ENCODE results near the gene OXT.
"Not testable (repeated sequence)": the region's sequence is repeated elsewhere in the genome, so short reads cannot be mapped to it uniquely, and the experiment has no call there.

OXT gene

DNA sequence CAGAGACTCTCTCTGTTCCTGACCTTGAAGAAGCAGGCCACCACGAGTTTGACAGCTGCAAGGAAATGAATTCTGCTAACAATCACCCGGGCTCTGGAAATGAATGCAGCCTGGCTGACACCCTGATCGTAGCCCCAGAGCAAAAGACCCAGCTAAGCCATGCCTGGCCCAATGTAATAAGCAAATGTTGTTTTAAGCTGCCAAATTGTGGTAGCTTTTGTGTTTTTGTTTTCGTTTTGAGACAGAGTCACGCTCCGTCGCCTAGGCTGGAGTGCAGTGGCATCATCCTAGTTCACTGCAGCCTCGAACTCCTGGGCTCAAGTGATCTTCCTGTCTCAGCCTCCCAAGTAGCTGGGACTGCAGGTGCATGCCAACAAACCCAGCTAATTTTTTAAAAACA, 3.3 kb upstream of the OXT start:
- Histone ChIP-seq H3K36me3 (ENCODE audit: control insufficient read depth, insufficient read depth, low read length) (no peaks in the 10 kb centered on the region), H3K27ac (ENCODE audit: low read depth, low read length) (no peak overlapping the region), H3K9ac (ENCODE audit: low read length) (no peak overlapping the region), H3K4me1 (ENCODE audit: control insufficient read depth, insufficient read depth, low read length) (no peaks in the 10 kb centered on the region), H3K4me3 (ENCODE audit: low read length) (no peak overlapping the region), H3K27me3 (ENCODE audit: control insufficient read depth, insufficient read depth, low read length) (peaks cover 10% of the 10 kb centered on the region)

DNA sequence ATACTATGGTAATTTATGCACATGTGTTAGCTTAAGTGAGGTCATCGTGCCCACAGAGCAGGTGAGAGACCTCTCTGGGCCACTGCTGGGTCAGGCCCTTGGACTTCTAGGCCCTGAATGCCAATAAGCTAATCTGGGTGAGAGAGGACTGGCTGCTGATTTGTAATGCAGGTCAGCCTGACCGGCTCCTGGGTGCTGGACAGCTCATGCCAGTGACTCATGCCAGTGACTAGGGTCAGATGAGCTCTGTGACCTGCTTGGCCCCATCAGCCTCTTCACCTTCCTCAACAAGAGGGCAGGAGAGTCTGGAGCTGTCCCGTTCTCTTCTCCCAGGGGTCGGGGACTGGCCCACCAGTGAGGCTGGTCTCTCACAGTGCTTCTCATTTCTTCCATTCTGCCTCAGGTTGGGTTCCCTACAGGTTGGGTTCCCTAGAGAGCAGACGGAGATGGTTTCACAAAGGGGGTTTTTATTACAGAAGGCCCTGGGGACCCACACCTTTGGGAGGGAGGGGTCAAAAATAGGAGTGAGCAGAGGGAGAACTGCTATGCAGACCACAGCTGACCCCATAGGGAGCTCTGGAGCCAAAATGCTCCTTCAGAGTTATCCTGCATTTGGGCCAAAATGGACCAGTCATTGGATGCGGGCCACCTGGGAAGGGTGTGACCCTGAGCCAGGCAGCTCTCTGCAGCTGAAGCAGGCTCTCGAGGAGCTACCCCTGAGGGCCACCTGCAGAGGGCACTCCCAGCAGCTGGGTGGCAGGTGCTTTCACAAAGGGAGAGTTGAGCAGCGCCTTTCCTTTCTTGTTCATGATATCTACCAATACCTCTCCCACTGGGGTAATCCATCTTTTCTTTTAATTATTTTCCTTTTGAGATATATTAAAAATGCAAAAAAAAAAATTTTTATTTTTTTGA, 2.2 kb upstream of the OXT start:
- peaks cover 14% of the 10 kb centered on the region for H3K27me3 ChIP-seq (ENCODE audit: control insufficient read depth, insufficient read depth, low read length)
- no peak overlapping the region for H3K27ac ChIP-seq (ENCODE audit: low read depth, low read length)
- no peak overlapping the region for H3K9ac ChIP-seq (ENCODE audit: low read length)
- no peaks in the 10 kb centered on the region for H3K36me3 ChIP-seq (ENCODE audit: control insufficient read depth, insufficient read depth, low read length)
- H3K4me3 ChIP-seq (ENCODE audit: low read length): no peak overlapping the region
- H3K4me1 ChIP-seq (ENCODE audit: control insufficient read depth, insufficient read depth, low read length): no peaks in the 10 kb centered on the region

DNA sequence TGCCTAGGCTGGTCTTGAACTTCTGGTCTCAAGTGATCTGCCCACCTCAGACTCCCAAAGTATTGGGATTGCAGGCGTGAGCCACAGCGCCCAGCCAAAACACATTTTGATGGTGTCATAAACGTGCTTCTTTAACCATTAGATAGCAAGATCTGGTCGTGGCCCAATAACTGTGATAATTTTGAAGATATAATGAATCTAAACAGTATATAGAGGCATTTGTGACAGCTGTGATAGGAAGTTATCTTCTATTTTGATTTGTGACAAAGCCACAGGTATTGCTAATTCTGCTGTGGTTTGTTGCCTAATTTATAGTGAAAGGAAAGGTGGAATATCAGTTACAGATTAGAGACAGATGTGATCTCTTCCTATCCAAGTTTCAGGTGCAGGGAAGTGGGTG, 695 bp upstream of the OXT start:
- Histone ChIP-seq H3K4me1 (ENCODE audit: control insufficient read depth, insufficient read depth, low read length) (no peaks in the 10 kb centered on the region), H3K27ac (ENCODE audit: low read depth, low read length) (no peak overlapping the region), H3K27me3 (ENCODE audit: control insufficient read depth, insufficient read depth, low read length) (peaks cover 14% of the 10 kb centered on the region), H3K4me3 (ENCODE audit: low read length) (no peak overlapping the region), H3K36me3 (ENCODE audit: control insufficient read depth, insufficient read depth, low read length) (no peaks in the 10 kb centered on the region), H3K9ac (ENCODE audit: low read length) (no peak overlapping the region)

DNA sequence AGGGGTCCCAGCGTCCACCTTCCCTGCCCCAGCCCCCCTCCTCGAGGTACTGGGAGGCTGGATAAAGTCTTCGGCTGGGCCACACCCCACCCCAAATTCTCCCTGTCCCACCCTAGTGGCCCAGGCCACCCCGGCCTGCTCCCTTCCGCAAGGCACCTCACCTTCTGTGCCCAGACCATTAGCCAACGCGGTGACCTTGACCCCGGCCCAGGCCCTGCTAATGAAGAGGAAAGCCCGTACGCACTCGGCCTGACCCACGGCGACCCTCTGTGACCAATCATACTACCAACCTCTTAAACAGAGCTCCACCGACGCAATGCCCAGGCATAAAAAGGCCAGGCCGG, 182 bp upstream of the OXT start:
- no peaks in the 10 kb centered on the region for H3K4me1 ChIP-seq (ENCODE audit: control insufficient read depth, insufficient read depth, low read length)
- peaks cover 14% of the 10 kb centered on the region for H3K27me3 ChIP-seq (ENCODE audit: control insufficient read depth, insufficient read depth, low read length)
- H3K27ac ChIP-seq (ENCODE audit: low read depth, low read length): no peak overlapping the region
- H3K4me3 ChIP-seq (ENCODE audit: low read length): peak overlapping the region; percentile 49
- H3K36me3 ChIP-seq (ENCODE audit: control insufficient read depth, insufficient read depth, low read length): no peaks in the 10 kb centered on the region
- no peak overlapping the region for H3K9ac ChIP-seq (ENCODE audit: low read length)

DNA sequence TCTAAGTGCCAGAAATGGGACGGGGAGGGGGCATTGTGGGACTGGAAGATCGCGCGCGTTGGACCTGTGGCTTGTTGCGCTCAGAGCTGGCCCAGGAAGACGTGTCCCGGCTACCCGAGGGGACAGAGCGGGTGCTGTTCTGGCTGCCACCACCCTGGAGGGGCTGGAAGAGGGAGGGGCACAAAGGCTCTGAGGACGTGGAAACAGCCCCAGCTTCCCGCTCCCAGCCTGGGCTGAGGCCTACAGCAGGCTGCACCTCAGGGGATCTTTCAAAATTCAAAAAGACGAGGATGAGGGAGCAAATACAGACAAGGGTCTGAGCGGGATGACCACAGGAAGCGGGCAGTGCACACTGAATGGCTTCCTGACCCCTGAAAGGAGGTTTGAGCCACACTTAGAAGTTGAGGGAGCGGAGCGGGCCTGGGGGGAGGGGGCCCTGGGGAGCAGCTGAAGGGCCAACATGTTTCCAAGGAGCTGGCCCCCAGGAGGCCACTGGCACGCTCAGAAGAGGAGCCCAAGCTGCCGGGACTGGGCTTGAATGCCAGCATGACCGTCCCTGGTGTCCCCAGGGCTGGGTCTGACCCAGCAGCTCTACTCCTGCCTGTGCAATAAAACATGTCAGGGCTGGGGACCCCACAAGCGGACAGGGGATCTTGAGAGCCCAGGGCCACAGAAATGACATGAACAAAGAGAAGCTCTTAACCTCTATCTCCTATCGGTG, 1.3 kb downstream of the OXT start:
- H3K27me3 ChIP-seq (ENCODE audit: control insufficient read depth, insufficient read depth, low read length): peaks cover 14% of the 10 kb centered on the region
- H3K27ac ChIP-seq (ENCODE audit: low read depth, low read length): no peak overlapping the region
- H3K36me3 ChIP-seq (ENCODE audit: control insufficient read depth, insufficient read depth, low read length): no peaks in the 10 kb centered on the region
- peak overlapping the region; percentile 49 for H3K4me3 ChIP-seq (ENCODE audit: low read length)
- no peaks in the 10 kb centered on the region for H3K4me1 ChIP-seq (ENCODE audit: control insufficient read depth, insufficient read depth, low read length)
- no peak overlapping the region for H3K9ac ChIP-seq (ENCODE audit: low read length)

DNA sequence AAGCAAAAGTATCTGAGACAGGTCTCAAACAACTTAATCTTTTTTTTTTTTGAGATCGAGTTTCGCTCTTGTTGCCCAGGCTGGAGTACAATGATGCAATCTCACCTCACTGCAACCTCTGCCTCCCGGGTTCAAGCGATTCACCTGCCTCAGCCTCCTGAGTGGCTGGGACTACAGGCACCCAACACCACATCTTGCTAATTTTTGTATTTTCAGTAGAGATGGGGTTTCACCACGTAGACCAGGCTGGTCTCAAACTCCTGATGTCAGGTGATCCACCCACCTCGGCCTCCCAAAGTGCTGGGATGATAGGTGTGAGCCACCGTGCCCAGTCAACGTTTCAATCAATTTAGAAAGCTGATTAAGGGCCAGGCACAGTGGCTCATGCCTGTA, 1.8 kb downstream of the OXT start:
- not testable (repeated sequence) for H3K4me1 ChIP-seq (ENCODE audit: control insufficient read depth, insufficient read depth, low read length); H3K9ac ChIP-seq (ENCODE audit: low read length); H3K4me3 ChIP-seq (ENCODE audit: low read length); H3K36me3 ChIP-seq (ENCODE audit: control insufficient read depth, insufficient read depth, low read length); H3K27ac ChIP-seq (ENCODE audit: low read depth, low read length)
- H3K27me3 ChIP-seq (ENCODE audit: control insufficient read depth, insufficient read depth, low read length): peaks cover 14% of the 10 kb centered on the region

DNA sequence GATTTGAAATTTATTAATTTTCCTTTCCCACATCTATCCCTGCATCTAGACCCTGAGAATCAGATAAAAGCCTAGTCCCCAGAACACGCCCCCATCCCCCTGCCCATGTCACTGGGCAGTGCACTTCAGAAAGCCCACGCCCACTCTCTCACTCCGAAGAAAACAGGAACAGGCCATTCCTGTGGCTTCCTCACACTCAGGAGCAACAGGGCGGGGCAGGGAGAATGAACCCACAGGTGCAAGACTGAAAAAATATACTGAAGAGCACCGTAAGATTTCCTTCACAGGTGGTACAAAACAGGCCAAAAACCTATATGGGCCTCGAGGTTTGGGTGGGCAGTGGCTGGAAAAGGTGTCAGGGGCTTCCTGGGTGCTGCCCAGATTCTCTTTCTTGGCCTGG, 3.4 kb downstream of the OXT start:
- H3K27ac ChIP-seq (ENCODE audit: low read depth, low read length): no peak overlapping the region
- no peak overlapping the region for H3K9ac ChIP-seq (ENCODE audit: low read length)
- H3K36me3 ChIP-seq (ENCODE audit: control insufficient read depth, insufficient read depth, low read length): no peaks in the 10 kb centered on the region
- peaks cover 14% of the 10 kb centered on the region for H3K27me3 ChIP-seq (ENCODE audit: control insufficient read depth, insufficient read depth, low read length)
- H3K4me3 ChIP-seq (ENCODE audit: low read length): no peak overlapping the region
- no peaks in the 10 kb centered on the region for H3K4me1 ChIP-seq (ENCODE audit: control insufficient read depth, insufficient read depth, low read length)

DNA sequence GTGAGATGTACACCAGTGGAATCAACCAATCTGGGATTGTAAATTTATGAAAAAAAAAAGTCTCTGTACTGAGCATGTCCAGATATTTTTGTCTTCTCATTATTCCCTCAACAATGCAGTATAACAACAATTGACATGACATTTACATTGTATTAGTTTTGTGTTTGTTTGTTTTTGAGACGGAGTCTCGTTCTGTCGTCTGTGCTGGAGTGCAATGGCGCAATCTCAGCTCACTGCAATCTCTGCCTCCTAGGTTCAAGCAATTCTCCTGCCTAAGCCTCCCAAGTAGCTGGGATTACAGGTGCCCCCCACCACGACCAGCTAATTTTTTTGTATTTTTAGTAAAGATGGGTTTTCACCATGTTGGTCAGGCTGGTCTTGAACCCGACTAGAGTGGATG, 3.9 kb downstream of the OXT start:
- not testable (repeated sequence) for H3K9ac ChIP-seq (ENCODE audit: low read length); H3K36me3 ChIP-seq (ENCODE audit: control insufficient read depth, insufficient read depth, low read length); H3K4me1 ChIP-seq (ENCODE audit: control insufficient read depth, insufficient read depth, low read length); H3K27ac ChIP-seq (ENCODE audit: low read depth, low read length); H3K4me3 ChIP-seq (ENCODE audit: low read length)
- H3K27me3 ChIP-seq (ENCODE audit: control insufficient read depth, insufficient read depth, low read length): peaks cover 14% of the 10 kb centered on the region

DNA sequence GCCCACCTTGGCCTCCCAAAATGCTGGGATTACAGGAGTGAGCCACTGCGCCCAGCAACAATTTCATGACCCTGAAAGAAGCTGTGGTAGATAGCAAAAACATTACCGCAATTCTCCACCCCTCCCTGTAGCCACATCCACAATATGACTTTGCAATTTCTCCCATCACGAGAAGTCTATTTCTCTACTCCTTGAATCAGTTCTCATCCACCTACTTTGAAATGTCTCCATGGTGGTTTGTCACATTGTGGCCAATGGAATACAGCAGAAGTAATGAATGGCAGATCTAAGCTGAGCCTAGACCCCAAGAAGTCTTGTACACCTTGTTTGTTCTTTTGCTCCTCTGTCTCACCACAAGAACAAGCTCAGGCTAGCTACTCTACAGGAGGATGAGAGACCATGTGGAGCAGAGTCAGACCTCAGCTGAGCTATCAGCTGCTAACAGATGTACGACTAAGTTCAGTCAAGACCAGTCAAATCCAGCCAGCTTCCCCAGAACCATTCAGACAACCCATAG, 6.3 kb downstream of the OXT start:
- no peak overlapping the region for H3K9ac ChIP-seq (ENCODE audit: low read length)
- H3K27ac ChIP-seq (ENCODE audit: low read depth, low read length): no peak overlapping the region

DNA sequence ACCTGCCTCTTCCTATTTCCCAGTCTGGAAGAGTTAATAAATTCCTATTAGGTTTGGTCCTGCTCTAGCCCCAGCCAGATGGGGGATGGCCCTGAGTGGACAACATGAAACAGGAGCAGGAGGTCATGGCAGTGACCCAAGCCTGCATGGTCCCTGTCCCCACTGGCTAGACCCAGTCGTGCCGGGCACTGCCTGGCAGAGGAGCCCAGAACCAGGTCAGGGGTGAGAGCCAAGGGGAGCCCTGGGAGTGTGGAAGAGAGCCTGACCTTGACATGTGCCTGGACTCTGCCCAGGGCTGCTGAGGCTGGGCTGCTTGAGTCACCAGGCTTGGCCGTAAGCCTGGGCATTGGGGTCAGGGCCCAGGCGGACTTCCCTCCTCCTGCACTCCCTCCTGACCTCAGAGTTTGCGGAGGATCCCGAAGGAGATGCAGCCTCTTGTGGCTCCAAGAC, 9.5 kb downstream of the OXT start:
- Histone ChIP-seq H3K9ac (ENCODE audit: low read length) (no peak overlapping the region), H3K27me3 (ENCODE audit: control insufficient read depth, insufficient read depth, low read length) (peaks cover 25% of the 10 kb centered on the region), H3K36me3 (ENCODE audit: control insufficient read depth, insufficient read depth, low read length) (no peaks in the 10 kb centered on the region), H3K27ac (ENCODE audit: low read depth, low read length) (no peak overlapping the region), H3K4me1 (ENCODE audit: control insufficient read depth, insufficient read depth, low read length) (no peaks in the 10 kb centered on the region), H3K4me3 (ENCODE audit: low read length) (no peak overlapping the region)

More for the DNA sequence above, 6.3 kb downstream of the OXT start:
- H3K4me3 ChIP-seq (ENCODE audit: low read length): no peak overlapping the region
- H3K36me3 ChIP-seq (ENCODE audit: control insufficient read depth, insufficient read depth, low read length): no peaks in the 10 kb centered on the region
- H3K27me3 ChIP-seq (ENCODE audit: control insufficient read depth, insufficient read depth, low read length): peaks cover 18% of the 10 kb centered on the region
- H3K4me1 ChIP-seq (ENCODE audit: control insufficient read depth, insufficient read depth, low read length): no peaks in the 10 kb centered on the region

DNA sequence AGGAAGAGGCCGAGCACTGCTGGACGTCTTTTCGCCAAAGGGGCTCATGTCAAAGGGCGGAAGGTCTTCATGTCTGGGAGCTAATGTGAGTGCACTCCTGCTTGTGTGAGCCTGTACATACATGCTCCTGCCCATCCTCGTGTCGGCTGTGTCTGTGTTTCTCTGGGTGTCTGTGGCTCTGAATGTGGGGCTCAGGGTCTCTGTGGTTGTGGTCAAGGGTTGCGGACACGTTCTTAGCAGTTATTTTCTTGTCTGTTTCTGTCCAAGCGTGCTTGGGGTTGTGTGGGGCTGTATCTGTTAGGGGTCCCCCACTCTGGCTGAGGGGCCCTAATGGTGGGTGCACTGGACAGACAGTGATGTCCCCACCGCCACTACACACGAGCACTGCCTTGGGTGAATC, 10.2 kb downstream of the OXT start:
- Histone ChIP-seq H3K36me3 (ENCODE audit: control insufficient read depth, insufficient read depth, low read length) (no peaks in the 10 kb centered on the region), H3K27ac (ENCODE audit: low read depth, low read length) (no peak overlapping the region), H3K9ac (ENCODE audit: low read length) (no peak overlapping the region), H3K27me3 (ENCODE audit: control insufficient read depth, insufficient read depth, low read length) (peaks cover 25% of the 10 kb centered on the region), H3K4me3 (ENCODE audit: low read length) (no peak overlapping the region), H3K4me1 (ENCODE audit: control insufficient read depth, insufficient read depth, low read length) (no peaks in the 10 kb centered on the region)

DNA sequence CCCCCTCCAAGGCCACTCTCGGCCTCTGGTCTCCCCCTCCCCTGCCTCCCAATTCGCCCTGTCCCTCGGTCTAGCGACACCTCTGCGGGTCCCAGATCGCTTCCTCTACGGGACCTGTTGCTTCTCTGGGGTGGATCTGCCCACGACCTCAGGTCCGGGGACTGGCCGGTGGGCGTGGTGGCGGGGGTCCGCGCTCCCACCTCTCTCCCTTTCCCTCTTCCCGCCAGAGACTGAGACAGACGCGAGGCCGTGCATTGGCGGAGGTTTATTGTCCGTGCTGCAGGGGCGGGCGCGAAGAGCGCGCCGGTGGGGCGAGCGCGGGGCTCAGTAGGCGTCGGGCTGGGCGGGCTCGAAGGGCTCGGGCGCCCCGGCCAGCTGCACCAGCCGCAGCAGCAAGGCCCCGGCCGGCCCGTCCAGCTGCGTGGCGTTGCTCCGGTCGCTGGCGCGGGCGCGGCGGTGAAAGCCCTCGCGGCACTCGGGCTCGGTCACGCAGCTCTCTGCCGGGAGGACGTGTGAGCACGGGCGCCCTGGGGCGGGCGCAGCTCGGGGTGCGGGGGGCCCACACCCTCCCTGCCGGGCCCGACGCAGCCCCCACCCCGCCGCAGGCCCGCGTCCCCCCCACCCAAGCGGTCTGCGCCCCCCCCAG, 11.0 kb downstream of the OXT start:
- Histone ChIP-seq H3K27ac (ENCODE audit: low read depth, low read length) (no peak overlapping the region), H3K36me3 (ENCODE audit: control insufficient read depth, insufficient read depth, low read length) (no peaks in the 10 kb centered on the region), H3K27me3 (ENCODE audit: control insufficient read depth, insufficient read depth, low read length) (peaks cover 25% of the 10 kb centered on the region), H3K9ac (ENCODE audit: low read length) (no peak overlapping the region), H3K4me3 (ENCODE audit: low read length) (no peak overlapping the region), H3K4me1 (ENCODE audit: control insufficient read depth, insufficient read depth, low read length) (no peaks in the 10 kb centered on the region)
